ENCODE measurements around the gene LIMS2.

Gene LIMS2

DNA sequence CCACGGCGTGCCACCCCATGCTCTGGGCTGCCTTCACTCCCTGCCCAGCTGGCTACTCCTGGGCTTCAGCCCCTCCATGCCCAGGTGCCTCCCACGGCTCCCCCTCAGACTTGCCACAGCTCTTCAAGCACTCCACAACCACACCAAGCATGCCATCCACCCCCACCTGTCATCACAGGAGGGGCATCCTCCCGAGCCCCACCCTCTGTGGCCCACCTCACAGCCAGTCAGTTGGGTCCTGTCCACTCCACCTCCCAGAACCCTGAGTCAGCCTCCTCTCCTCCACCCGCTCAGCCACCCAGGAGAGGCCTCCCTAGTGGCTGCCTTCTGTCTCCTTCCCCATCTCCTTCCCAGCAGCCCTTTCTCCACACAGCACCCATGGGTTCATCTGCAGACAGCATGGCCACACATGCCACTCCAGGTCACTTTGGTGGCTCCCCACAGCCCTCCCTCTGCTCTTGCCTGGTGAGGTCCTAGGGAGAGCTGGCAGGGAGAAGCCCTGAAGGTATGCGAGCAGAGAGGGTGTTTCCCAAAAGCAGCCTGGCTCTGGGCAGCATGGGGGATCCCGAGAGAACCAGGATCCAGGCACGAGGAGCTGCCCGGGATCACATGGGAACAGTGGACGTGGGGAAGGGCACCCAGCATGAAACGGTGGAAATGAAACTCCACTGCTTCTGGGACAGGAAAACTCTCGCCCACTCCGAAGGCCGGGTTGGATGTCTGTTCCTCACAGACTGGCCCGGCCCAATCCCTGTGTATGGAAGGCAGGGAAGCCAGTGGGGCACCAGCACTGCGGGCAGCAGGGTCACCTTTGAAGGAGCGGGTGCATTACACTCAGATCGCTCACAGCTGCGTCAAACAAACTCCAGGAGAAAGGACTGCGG lies 2.7 kb downstream of the LIMS2 start:
- TF ChIP-seq SUZ12 (IDR thresholded peaks at IDR 0.05; ENCODE audit: extremely low read depth, insufficient read depth, insufficient read length) = no peak
- no peak for TF ChIP-seq YY1 (IDR thresholded peaks at IDR 0.05; ENCODE audit: insufficient read depth, insufficient read length)
- TF ChIP-seq ZNF274 (IDR thresholded peaks at IDR 0.05; ENCODE audit: low read depth, low read length) = no peak
- H3K9me3 ChIP-seq (ENCODE audit: insufficient read depth, low read length) = peaks cover 7% of the 10 kb centered on the region; the same call in 1 of the 2 replicates
- peaks cover 5% of the 10 kb centered on the region for H3K36me3 ChIP-seq (ENCODE audit: insufficient read depth, insufficient read length, low read length)
- H3K4me1 ChIP-seq (ENCODE audit: insufficient read depth, insufficient read length) = peaks cover 11% of the 10 kb centered on the region
- peaks cover 48% of the 10 kb centered on the region for H3K27me3 ChIP-seq (ENCODE audit: insufficient read depth, insufficient read length)
- H3K9ac ChIP-seq (ENCODE audit: insufficient read length, low read depth) = no peak overlapping the region
- H3K4me3 ChIP-seq (ENCODE audit: insufficient read length, low read depth) = no peak overlapping the region
- no peak for DNase-seq (ENCODE audit: low read depth, low spot score)

DNA sequence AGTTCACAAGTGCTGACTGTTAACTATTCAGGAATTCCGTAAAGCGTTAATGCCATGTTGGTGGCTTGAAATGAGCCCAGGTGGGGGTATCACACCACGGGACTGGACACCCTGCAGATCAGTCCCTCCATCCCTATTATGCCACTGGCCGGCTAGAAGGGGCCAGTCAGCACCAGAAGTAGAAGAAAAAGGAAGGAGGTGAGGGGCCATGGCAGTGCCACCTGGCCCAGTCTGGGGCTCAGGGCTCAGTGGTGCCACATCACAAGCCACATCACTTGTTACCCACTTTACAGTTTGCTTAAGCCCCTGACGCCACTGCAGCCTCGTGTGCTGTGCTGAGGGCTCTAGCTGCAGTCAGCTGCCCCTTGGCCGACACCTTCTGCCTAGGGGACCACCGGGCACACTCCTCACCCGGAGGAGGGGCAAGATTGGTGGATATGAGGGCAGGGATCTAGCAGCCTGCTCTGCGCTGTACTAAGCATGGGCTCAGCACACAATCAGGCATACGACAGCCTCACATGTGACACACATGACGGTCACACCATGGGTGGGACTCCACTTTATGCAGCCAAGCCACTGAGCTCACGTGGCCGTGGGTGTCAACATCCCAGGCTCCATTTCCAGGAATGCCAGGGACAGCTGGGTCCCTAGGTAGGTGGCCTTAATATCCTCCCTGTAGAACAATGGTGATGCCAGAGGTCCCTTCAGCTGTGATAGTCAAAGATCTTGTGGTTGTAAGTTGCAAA lies 3.6 kb downstream of the LIMS2 start:
- Histone ChIP-seq H3K9me3 (ENCODE audit: insufficient read depth, low read length) (peaks cover 8% of the 10 kb centered on the region; the same call in 1 of the 2 replicates), H3K4me1 (ENCODE audit: insufficient read depth, insufficient read length) (peaks cover 11% of the 10 kb centered on the region), H3K4me3 (ENCODE audit: insufficient read length, low read depth) (no peak overlapping the region), H3K9ac (ENCODE audit: insufficient read length, low read depth) (no peak overlapping the region), H3K36me3 (ENCODE audit: insufficient read depth, insufficient read length, low read length) (peaks cover 5% of the 10 kb centered on the region), H3K27me3 (ENCODE audit: insufficient read depth, insufficient read length) (peaks cover 44% of the 10 kb centered on the region)
- no peak for DNase-seq (ENCODE audit: low read depth, low spot score)
- TF ChIP-seq SUZ12 (IDR thresholded peaks at IDR 0.05; ENCODE audit: extremely low read depth, insufficient read depth, insufficient read length) = no peak
- TF ChIP-seq ZNF274 (IDR thresholded peaks at IDR 0.05; ENCODE audit: low read depth, low read length) = no peak
- TF ChIP-seq YY1 (IDR thresholded peaks at IDR 0.05; ENCODE audit: insufficient read depth, insufficient read length) = no peak

DNA sequence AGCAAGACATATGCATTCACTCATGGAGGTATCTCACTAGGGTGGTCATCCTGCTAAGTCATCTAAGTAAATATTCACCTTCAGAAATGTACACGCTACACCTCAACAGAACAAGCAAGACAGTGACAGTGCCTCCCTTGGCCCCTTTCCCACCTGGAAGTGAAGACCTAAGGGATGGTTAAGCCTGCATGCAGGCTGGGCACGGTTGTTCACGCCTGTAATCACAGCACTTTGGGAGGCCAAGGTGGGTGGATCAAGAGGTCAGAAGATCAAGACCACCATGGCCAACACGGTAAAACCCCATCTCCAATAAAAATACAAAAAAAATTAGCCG lies 4.4 kb downstream of the LIMS2 start:
- TF ChIP-seq ZNF274 (IDR thresholded peaks at IDR 0.05; ENCODE audit: low read depth, low read length) = no peak
- no peak for TF ChIP-seq SUZ12 (IDR thresholded peaks at IDR 0.05; ENCODE audit: extremely low read depth, insufficient read depth, insufficient read length)
- no peak for TF ChIP-seq YY1 (IDR thresholded peaks at IDR 0.05; ENCODE audit: insufficient read depth, insufficient read length)
- no peak for DNase-seq (ENCODE audit: low read depth, low spot score)
- peaks cover 5% of the 10 kb centered on the region for H3K36me3 ChIP-seq (ENCODE audit: insufficient read depth, insufficient read length, low read length)
- H3K9me3 ChIP-seq (ENCODE audit: insufficient read depth, low read length) = peaks cover 8% of the 10 kb centered on the region; the same call in 1 of the 2 replicates
- peaks cover 11% of the 10 kb centered on the region for H3K4me1 ChIP-seq (ENCODE audit: insufficient read depth, insufficient read length)
- H3K4me3 ChIP-seq (ENCODE audit: insufficient read length, low read depth) = no peak overlapping the region
- no peak overlapping the region for H3K9ac ChIP-seq (ENCODE audit: insufficient read length, low read depth)
- peaks cover 41% of the 10 kb centered on the region for H3K27me3 ChIP-seq (ENCODE audit: insufficient read depth, insufficient read length)

GRCh38 chr2:127670055-127670956 lies 5.0 kb downstream of the LIMS2 start:
- peaks cover 11% of the 10 kb centered on the region for H3K4me1 ChIP-seq (ENCODE audit: insufficient read depth, insufficient read length)
- H3K27me3 ChIP-seq (ENCODE audit: insufficient read depth, insufficient read length) = peaks cover 42% of the 10 kb centered on the region
- H3K4me3 ChIP-seq (ENCODE audit: insufficient read length, low read depth) = no peak overlapping the region
- no peak for TF ChIP-seq ZNF274 (IDR thresholded peaks at IDR 0.05; ENCODE audit: low read depth, low read length)
- no peak for TF ChIP-seq SUZ12 (IDR thresholded peaks at IDR 0.05; ENCODE audit: extremely low read depth, insufficient read depth, insufficient read length)
- no peak for TF ChIP-seq YY1 (IDR thresholded peaks at IDR 0.05; ENCODE audit: insufficient read depth, insufficient read length)
- no peak for DNase-seq (ENCODE audit: low read depth, low spot score)
- H3K9me3 ChIP-seq (ENCODE audit: insufficient read depth, low read length) = peaks cover 8% of the 10 kb centered on the region; the same call in 1 of the 2 replicates
- H3K36me3 ChIP-seq (ENCODE audit: insufficient read depth, insufficient read length, low read length) = peaks cover 5% of the 10 kb centered on the region
- H3K9ac ChIP-seq (ENCODE audit: insufficient read length, low read depth) = no peak overlapping the region

GRCh38 chr2:127669056-127669455 lies 6.3 kb downstream of the LIMS2 start:
- peaks cover 8% of the 10 kb centered on the region; the same call in 1 of the 2 replicates for H3K9me3 ChIP-seq (ENCODE audit: insufficient read depth, low read length)
- H3K4me3 ChIP-seq (ENCODE audit: insufficient read length, low read depth) = no peak overlapping the region
- peaks cover 45% of the 10 kb centered on the region for H3K27me3 ChIP-seq (ENCODE audit: insufficient read depth, insufficient read length)
- H3K9ac ChIP-seq (ENCODE audit: insufficient read length, low read depth) = no peak overlapping the region
- TF ChIP-seq YY1 (IDR thresholded peaks at IDR 0.05; ENCODE audit: insufficient read depth, insufficient read length) (no peak), ZNF274 (IDR thresholded peaks at IDR 0.05; ENCODE audit: low read depth, low read length) (no peak), SUZ12 (IDR thresholded peaks at IDR 0.05; ENCODE audit: extremely low read depth, insufficient read depth, insufficient read length) (no peak)
- peaks cover 5% of the 10 kb centered on the region for H3K36me3 ChIP-seq (ENCODE audit: insufficient read depth, insufficient read length, low read length)
- no peak for DNase-seq (ENCODE audit: low read depth, low spot score)
- peaks cover 11% of the 10 kb centered on the region for H3K4me1 ChIP-seq (ENCODE audit: insufficient read depth, insufficient read length)

DNA sequence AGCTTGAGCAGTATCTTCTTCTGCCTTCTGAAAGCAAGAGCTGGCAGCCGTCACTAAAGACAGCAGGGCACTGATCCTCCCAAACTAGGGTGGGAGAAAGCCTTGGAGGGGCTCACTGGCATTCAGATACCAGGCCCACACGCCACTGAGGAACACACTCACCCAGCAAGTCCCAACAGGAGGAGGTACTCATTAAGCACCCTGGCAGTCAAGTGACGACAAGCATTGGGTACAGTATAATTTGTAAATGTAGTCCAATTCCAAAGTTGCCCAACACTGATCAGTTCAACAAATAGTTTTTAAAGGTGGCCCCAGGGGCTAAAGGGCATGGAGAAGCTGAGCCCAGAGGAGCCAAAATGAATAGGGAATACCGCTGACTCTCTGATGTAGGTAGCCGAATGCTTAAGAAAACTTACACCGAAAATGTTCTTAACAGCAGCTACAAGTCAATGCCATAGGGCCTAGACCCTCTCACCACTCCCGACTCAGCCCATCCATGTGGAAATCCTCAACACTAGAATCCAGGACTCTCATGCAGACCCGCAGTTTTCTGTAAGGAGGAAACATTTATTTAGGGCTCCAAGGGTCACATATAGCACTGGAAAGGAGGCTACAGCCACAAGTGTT lies 9.9 kb downstream of the LIMS2 start:
- Histone ChIP-seq H3K27me3 (ENCODE audit: insufficient read depth, insufficient read length) (peaks cover 41% of the 10 kb centered on the region), H3K4me3 (ENCODE audit: insufficient read length, low read depth) (no peak overlapping the region), H3K36me3 (ENCODE audit: insufficient read depth, insufficient read length, low read length) (peaks cover 3% of the 10 kb centered on the region), H3K9ac (ENCODE audit: insufficient read length, low read depth) (no peak overlapping the region), H3K9me3 (ENCODE audit: insufficient read depth, low read length) (peaks cover 8% of the 10 kb centered on the region; the same call in 1 of the 2 replicates), H3K4me1 (ENCODE audit: insufficient read depth, insufficient read length) (peaks cover 21% of the 10 kb centered on the region)
- TF ChIP-seq SUZ12 (IDR thresholded peaks at IDR 0.05; ENCODE audit: extremely low read depth, insufficient read depth, insufficient read length) = no peak
- DNase-seq (ENCODE audit: low read depth, low spot score) = no peak

Measured in NT2/D1 (cell line).